HG02884 (cell line): Measurements from ENCODE around the gene TYR.
"Not testable (repeated sequence)": the region's sequence is repeated elsewhere in the genome, so short reads cannot be mapped to it uniquely, and the experiment has no call there.

Source experiments
- ATAC-seq: cut with Tn5 transposase; IDR thresholded peaks from one replicate; pipeline ENCODE4 v1.9.1; 2021; ENCODE audit warnings: mild to moderate bottlenecking, moderate library complexity; ENCODE audit not compliant: unreplicated experiment

Gene TYR

DNA sequence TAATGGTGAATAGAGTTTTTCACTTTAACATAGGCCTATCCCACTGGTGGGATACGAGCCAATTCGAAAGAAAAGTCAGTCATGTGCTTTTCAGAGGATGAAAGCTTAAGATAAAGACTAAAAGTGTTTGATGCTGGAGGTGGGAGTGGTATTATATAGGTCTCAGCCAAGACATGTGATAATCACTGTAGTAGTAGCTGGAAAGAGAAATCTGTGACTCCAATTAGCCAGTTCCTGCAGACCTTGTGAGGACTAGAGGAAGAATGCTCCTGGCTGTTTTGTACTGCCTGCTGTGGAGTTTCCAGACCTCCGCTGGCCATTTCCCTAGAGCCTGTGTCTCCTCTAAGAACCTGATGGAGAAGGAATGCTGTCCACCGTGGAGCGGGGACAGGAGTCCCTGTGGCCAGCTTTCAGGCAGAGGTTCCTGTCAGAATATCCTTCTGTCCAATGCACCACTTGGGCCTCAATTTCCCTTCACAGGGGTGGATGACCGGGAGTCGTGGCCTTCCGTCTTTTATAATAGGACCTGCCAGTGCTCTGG lies at the start of gene TYR:
Gene TYR, plus strand, starts transcription at position 185 of the 541 bp plus-strand sequence. Its CDS starts 79 bp downstream, at position 264.
- no peak for ATAC-seq

DNA sequence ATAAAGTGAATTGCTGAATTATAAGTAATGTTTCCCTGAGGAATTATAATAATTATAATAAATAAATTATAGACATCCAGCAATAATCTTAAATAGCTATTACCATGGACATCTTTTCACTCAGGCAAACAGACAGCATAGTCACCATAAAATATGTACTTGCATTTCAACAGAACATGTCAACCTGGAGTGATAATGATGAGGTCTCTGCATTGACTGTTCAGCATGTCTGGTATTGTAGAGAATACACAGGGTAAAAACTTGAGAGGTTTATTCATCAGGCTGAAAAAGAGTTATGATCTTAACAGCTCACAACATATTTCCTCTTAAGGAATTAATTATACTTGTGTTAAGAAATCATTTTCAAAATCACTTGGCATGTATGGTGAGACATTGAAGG lies 41.1 kb upstream of the TYR start:
- ATAC-seq, result no peak

DNA sequence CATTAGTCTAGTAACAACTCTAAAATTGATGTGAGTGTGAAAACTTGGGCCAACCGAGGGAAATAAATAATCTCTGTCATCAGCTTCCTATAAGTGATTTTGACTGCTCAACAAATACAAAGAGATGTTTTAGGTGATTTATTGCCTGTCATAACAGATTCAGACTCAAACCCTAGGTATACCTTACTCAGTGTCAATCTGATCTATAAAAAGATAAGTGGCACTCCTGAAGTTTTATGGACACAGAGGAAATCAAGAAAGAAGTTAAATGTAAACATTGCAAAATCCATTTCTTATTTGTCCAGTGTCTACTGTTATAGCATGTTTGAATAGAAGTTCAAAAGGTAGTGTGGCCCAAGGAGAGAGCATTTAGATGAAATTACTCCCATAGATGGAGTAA lies 30.4 kb upstream of the TYR start:
- no peak for ATAC-seq

DNA sequence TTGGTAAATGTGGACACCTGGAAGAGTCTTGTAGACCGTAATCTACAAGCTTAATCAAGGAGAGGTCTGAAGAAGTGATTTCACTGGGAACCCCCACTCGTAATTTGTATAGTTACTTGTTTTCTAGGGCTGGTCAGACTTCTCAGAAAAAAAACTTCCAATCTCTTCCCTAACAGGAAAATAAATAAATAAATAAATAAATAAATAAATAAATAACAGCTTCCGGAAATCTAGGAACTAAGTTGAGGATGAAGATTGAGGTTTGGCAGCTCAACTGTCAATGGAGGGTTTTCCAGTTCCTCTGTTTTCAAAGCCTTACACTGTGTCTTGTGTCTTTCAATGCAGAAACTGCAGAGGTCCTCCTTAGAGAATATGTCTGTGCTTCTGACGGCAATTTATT lies 17.7 kb upstream of the TYR start:
- ATAC-seq, result no peak

DNA sequence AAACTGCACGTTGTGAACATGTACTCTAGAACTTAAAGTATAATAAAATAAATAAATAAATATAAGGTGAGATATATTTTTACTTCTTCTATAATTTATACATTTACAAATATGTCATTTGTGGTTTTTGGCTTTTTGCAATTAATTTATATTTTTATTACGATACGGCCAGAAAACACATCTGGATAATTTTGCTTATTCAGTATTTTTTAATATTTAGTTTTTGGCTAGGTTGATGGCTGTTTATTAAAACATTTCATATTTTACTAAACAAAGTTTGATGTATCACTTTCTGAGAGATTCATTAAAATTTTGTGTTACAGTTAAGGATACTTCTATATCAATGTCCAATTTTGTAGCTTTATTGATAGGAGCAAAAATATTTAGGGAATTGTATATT lies 15.7 kb upstream of the TYR start:
- no peak for ATAC-seq

DNA sequence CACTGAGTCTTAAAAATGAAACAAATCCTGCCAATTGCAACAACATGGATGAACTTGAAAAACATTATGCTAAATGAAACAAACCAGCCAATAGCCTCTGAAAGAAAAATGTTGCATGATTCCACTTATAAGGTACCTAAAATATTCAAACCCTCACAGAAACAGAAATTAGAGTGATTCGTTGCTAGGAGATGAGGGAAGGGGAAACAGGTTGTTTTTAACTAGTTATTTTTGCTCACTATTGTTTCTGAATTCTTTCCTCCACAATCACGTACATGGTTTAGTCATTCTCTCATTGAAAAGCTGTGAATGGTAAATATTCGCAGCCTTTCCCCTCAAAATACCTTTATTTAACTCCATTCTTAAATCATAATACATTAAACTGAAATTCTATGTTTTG lies 14.0 kb upstream of the TYR start:
- ATAC-seq, result no peak

DNA sequence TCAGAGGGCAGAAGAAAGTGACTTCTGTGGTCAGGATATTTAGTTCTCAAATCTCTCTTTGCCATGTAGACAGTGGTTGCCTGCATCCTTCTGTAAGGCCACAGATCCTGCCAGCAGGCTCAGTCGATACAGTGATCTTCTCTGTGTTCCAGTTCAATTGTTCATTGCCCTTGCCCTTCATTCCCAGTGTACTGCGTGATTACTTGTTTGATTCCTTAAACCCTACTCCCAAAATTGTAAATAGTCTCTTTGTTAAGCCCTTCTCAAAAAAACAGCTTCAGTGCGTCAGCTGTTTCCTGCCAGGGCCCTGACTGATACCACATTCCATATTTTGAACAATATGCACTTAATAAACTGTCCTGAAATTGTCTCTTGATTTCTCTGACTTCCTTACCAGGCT lies 9.3 kb upstream of the TYR start:
- no peak for ATAC-seq

DNA sequence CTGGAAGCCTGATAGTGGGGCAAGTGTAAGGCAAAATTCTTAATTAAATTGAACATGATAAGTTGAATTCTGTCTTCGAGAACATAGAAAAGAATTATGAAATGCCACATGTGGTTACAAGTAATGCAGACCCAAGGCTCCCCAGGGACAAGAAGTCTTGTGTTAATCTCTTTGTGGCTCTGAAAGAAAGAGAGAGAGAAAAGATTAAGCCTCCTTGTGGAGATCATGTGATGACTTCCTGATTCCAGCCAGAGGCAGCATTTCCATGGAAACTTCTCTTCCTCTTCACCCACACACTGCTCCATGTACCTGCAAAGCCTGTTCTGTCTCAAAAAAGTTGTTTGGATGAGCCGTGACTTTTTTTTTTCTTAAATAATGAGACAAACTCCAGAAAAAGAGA lies 1.9 kb upstream of the TYR start:
- no peak for ATAC-seq

DNA sequence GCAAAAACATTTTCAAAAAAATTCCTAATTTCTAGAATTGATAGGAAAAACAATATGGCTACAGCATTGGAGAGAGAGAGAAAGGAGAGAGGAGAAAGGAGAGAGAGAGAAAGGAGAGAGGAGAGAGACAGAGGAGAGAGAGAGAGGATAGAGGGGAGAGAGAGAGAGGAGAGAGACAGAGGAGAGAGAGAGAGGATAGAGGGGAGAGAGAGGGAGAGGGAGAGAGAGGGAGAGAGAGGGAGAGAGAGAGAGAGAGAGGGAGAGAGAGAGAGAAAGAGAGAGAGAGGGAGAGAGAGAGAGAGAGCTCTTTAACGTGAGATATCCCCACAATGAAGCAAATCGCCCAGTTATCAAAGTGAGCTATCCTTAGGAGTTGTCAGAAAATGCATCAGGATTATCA lies 737 bp upstream of the TYR start:
- no peak for ATAC-seq

DNA sequence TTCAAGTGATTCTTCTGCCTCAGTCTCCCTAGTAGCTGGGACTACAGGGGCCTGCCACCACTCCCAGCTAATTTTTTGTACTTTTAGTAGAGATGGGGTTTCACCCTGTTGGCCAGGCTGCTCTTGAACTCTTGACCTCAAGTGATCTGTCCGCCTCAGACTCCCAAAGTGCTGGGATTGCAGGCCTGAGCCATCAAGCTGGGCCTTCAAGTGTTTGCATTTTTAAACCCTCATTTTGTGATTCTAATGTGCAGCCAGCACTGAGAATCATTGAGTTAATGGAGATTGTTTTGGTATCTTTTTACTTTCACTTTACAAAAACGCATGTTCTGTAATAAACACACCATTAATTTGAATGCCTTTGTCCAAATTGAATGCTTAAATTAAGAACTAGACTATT lies 3.4 kb downstream of the TYR start:
- no peak for ATAC-seq

DNA sequence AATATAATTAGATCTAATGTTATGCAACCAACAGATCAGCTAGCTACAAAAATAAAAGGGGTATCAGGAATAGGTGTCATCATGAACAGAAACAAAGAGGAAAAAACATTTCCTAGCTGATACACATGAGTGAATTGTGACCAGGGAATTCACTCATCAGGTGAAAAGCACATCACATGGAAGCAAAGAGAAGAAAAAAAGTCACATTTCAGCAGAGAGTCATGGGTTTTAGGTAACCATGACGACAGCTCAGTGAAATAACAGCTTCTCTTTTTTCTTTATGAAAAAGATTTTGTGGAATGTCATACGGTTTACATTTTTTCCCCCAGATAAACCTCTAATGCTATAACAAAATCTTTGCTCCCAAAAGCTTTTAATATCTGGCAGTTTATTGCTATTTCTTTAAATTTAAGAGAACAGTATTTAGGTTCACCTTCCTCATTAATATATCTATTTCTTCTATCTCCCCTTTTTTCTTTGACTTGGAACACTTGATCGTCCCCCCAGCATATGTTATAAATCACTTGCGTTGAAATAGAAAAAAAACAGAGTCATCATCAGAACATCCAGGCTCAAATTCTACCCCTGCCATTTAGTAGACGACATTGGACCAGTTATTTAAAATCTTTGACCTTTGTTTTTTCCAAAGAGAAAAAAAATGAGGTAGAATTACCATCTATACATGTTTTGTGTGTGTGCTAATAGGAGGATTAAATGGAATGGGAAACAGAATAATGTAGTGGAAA lies 5.3 kb downstream of the TYR start:
- ATAC-seq, result no peak

DNA sequence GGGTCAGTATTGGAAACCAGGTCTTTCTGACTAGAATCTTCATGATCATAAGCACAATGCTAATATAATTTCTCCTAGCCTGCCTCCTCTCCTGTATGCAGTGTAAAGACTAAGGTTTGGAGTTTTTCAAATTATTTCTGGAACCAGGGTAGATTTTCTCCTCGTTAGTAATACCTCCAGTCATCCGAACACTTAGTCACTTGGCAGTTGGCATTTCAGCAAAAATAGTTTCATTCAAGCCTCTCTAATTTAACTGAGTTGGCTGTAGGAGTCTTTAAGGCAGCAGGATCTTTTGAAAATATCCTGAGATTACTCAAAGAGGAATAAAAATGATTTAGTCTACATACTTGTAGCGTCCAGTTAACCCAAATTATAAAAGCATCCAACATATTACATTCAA lies 6.3 kb downstream of the TYR start:
- ATAC-seq, result no peak

DNA sequence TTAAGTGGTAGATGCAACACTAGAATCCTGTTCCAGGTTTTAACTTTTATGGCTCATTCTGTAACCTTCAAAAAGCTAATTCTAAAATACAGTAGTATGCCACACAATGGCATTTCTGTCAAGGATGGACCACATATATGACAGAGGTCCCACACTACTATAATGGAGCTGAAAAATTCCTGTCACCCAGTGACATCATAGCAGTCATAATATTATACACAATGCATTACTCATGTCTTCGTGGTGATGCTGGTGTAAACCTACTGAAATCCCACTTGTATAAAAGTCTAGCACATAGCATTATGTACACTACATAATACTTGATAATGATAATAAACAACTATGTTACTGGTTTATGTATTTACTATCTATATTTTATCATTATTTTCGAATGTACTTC lies 12.1 kb downstream of the TYR start:
- ATAC-seq, result no peak

DNA sequence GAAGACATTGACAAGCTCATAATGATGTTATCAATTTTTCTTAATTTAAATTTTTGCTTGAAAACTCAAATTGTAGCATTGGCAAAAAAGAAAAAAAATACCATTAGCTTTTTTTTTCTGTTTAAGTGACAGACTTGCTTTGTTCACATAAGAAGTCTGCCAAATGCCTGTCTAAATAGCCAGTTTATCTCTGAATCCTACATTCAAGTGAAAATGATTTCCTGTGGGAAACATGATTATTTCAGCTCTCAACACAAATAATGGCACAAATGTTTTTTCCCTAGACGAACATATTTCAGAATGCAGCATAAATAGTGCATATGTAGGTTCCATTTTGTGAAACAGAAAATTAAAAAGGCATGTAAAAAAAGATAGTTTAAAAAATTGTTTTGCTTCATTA lies 23.5 kb downstream of the TYR start:
- no peak for ATAC-seq

DNA sequence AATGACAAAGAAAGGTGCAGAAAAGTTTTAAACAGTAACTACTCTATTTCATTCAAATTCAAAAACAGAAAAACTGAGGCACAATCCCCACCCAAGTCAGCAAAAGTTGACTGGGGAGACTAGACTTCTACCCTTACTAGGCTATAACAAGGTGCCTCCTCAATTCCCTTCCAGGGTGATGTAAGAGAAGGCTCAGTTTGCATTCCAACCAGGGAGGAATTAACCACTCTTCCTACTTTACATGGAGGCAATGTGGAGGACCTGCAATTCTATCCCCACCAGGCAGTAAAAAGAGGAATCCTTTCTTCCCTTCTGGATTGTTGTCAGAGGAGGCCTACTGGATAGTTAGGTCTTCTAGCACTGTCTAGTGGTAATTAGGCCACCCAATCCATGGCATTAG lies 26.1 kb downstream of the TYR start:
- ATAC-seq, result no peak

DNA sequence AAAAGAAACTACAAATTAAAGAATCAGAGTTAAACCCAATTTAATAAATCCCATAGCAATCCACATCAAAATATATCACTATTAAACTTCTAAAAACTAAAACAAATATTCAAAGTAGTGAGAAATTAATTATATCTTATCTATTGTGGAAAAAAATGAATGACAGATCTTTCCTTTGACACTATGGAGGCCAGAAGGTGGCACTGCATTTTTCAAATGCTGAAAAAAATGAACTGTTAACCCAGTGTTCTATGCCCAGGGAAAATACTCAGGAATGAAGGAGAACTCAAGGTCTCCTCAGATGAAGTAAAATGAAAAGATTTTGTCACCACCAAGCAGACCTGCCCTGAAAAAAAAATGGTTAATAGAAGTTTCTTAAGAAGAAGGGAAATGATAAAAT lies 27.7 kb downstream of the TYR start:
- no peak for ATAC-seq

DNA sequence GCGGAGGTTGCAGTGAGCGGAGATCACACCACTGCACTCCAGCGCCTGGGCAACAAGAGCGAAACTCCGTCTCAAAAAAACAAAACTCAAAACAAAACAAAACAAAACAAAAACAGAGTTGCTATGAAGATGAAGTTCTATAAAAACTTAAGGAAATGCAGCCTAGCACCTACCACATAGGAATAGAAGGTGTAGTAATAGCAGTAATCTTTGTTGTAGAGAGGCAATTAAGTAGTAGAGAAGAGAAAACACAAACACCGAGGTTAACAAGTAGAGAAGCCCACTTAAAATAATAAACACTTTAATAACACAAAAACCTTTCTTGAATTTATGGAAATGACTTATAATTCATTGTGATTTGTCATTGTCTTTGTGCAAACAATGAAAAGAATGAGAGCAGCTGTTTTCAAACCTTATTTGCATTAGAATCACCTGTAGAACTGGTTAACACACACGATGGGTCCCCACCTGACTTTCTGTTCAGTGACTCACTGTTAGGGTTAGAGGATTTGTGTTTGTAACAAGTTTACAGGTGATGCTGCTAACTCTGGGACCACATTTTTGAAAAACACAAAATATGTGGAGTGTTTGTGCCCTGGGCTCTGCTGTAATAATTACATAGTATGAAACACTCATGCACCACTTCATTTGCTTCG lies 43.1 kb downstream of the TYR start:
- no peak for ATAC-seq

DNA sequence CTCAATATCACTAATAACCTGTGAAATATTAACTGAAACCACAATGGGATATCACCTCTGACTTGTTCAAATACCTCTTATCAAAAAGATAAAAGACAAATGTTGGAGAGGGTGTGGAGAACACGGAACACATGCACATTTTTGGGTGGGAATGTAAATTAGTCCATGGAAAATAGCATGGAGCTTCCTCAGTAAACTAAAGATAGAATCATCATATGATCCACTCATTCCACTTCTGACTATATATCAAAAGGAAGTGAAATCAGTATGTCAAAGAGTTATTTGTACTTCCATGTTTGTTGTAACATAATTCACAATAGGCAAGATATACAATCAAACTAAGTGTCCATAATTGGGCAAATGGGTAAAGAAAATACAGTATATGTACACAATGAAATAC lies 57.4 kb downstream of the TYR start:
- no peak for ATAC-seq

DNA sequence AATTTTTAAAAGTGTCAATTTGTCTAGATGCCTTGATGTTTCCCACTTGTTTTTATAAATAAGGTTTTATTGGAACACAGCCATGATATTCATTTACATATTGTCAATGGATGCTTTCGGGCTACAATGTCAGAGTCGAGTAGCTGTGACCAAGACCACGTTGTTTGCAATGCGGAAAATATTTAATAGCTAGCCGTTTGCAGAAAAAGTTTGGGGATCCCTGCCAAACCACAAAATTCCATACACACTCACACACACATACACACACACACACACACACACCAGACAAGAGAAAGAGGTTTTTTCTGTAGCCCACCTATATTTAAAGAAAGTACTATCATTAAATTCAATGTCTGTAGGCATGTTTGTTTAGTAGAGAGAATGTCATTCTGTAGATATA lies 58.3 kb downstream of the TYR start:
- no peak for ATAC-seq

DNA sequence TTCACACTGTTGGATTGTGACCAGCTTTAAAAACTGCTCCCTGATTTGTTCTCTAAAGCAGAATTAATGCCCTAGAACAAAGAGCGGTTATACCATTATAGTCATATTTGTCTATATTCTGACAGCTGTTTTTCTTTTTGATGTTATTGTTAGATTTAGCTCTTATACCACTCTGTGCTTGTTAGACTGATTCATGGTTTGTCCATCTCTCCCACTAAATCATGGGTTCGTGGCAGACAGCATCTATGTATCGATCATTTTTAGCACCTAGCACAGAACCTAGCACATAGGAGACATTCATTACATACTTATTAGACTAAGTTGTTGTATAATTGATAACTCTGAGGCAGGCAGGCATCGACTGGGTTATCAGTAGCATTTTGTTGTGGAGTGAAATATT lies 69.3 kb downstream of the TYR start:
- not testable (repeated sequence) for ATAC-seq

DNA sequence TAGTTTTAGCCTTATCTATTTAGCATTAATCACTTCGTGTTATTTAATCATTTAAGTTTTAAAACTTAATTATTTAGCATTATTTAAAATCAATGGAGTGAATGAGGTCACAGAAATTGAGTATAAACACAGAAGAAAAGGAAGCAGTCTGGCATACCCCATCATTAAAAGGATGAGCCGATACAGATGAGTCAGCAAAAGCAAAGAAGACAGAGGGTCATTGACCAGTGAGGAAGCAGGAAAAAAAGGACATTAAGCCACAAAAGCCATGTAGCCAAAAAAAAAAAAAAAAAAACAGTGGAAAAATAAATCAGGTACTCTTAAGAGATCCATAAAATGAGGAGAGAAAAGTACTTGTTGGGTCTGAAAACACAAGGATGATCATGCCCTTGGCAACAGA lies 71.5 kb downstream of the TYR start:
- no peak for ATAC-seq

DNA sequence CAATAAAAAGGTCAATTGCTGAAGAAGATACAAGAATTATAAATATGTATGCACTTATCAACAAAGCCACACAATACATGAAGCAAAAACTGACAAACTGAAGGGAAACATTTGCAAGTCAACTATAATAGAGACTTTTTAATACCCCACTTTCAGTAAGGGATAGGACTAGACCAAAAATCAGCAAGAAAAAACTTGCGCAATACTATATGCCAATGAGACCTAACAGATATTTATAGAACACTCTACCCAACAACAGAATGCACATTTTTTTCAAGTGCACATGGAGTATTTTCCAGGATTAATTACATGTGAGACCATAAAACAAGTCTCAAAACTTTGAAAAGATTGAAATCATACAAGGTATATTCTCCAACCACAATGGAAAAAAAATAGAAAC lies 83.8 kb downstream of the TYR start:
- not testable (repeated sequence) for ATAC-seq
